ENCODE results near the gene RC3H2. TPM values are rescaled to one million over a fixed set of nuclear protein-coding genes. Genes with fewer than 3 reads are reported as not detected.

RC3H2 gene
- total RNA-seq, 1 experiment from 2014 or later = 37.5 TPM

- Mint-ChIP-seq H3K4me3 (no peak overlapping the region), H3K27ac (no peak overlapping the region), H3K36me3 (peaks cover 46% of the 10 kb centered on the region), H3K4me1 (no peaks in the 10 kb centered on the region), H3K27me3 (ENCODE audit: low read depth) (no peaks in the 10 kb centered on the region), H3K9me3 (no peaks in the 10 kb centered on the region)
- DNase-seq (ENCODE audit: low spot score) (no peak), ATAC-seq (no peak)
- ChIA-PET POLR2A (no interaction called here), CTCF (interaction anchor here (1.4 kb wide), 1 partner anchor 321 kb away, joined by 4 read pairs; no protein-coding TSS in a partner anchor)
- TF ChIP-seq IRF1 (CRISPR knock-in tag; IDR thresholded peaks at IDR 0.05) (no peak), PRDM15 (CRISPR knock-in tag; IDR thresholded peaks at IDR 0.05) (no peak), GRHL2 (CRISPR knock-in tag; IDR thresholded peaks at IDR 0.05; ENCODE audit: insufficient replicate concordance, severe bottlenecking) (no peak), NR1H2 (CRISPR knock-in tag; IDR thresholded peaks at IDR 0.05) (no peak), TEAD4 (CRISPR knock-in tag; IDR thresholded peaks at IDR 0.05) (no peak), CREB1 (CRISPR knock-in tag; IDR thresholded peaks at IDR 0.05) (no peak), ZNF219 (CRISPR knock-in tag; IDR thresholded peaks at IDR 0.05; ENCODE audit: borderline replicate concordance) (no peak), GTF2I (CRISPR knock-in tag; conservative IDR thresholded peaks at IDR 0.05) (no peak), JUN (CRISPR knock-in tag; IDR thresholded peaks at IDR 0.05) (no peak), MAX (CRISPR knock-in tag; IDR thresholded peaks at IDR 0.05) (no peak), RELA (CRISPR knock-in tag; IDR thresholded peaks at IDR 0.05; ENCODE audit: borderline replicate concordance) (no peak), ZNF671 (CRISPR knock-in tag; IDR thresholded peaks at IDR 0.05) (no peak), E2F4 (CRISPR knock-in tag; IDR thresholded peaks at IDR 0.05; ENCODE audit: borderline replicate concordance, low read depth) (no peak), ZNF416 (CRISPR knock-in tag; IDR thresholded peaks at IDR 0.05) (no peak)
Measured at GRCh38 chr9:122819791-122820489, 85.2 kb downstream of the RC3H2 start.

- CTCF ChIA-PET = interaction anchor here (1.4 kb wide), 1 partner anchor 321 kb away, joined by 4 read pairs; no protein-coding TSS in a partner anchor
Measured at GRCh38 chr9:122819326-122819725, 85.8 kb downstream of the RC3H2 start.

More at GRCh38 chr9:122819326-122819725, 85.8 kb downstream of the RC3H2 start:
- no peak for ATAC-seq
- H3K36me3 Mint-ChIP-seq = peaks cover 41% of the 10 kb centered on the region
- no peaks in the 10 kb centered on the region for H3K4me1 Mint-ChIP-seq
- H3K27ac Mint-ChIP-seq = no peak overlapping the region
- POLR2A ChIA-PET = no interaction called here
- no peak for DNase-seq (ENCODE audit: low spot score)
- no peak overlapping the region for H3K4me3 Mint-ChIP-seq
- no peaks in the 10 kb centered on the region for H3K9me3 Mint-ChIP-seq
- no peak for TF ChIP-seq ZNF281 (CRISPR knock-in tag; IDR thresholded peaks at IDR 0.05)
- no peak for TF ChIP-seq ERG (CRISPR knock-in tag; IDR thresholded peaks at IDR 0.05)
- no peak for TF ChIP-seq SMAD4 (CRISPR knock-in tag; IDR thresholded peaks at IDR 0.05)
- no peak for TF ChIP-seq AR (CRISPR knock-in tag; IDR thresholded peaks at IDR 0.05)
- no peak for TF ChIP-seq GTF2I (CRISPR knock-in tag; conservative IDR thresholded peaks at IDR 0.05)
- TF ChIP-seq CREM (CRISPR knock-in tag; IDR thresholded peaks at IDR 0.05) = no peak
- TF ChIP-seq ATF2 (CRISPR knock-in tag; IDR thresholded peaks at IDR 0.05; ENCODE audit: borderline replicate concordance, low read depth) = no peak
- no peak for TF ChIP-seq RORB (CRISPR knock-in tag; IDR thresholded peaks at IDR 0.05)
- H3K27me3 Mint-ChIP-seq (ENCODE audit: low read depth) = no peaks in the 10 kb centered on the region

Data from WTC11 (cell line).